Measurements from ENCODE around the gene MICAL3.

DNA sequence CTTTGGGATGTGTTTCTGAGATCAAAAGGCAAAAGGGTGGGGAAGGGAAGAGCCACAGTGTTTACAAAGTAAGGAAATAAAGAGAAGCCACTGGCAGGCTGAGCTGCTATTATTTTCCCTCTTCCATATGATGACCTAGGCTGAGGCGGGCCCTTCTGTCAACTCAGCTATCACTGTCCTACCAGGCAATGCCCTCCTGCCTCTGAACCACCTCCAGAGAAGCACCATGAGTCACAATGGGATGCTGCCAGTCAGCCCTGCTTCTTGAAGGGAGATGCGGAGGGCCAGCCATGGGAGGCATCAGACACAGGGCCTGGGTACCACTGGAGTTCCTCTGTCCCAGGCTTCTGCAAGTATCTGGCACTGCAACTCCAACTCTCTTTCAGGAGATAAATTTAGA, 142.2 kb downstream of the MICAL3 start:
- TF ChIP-seq POLR2A (IDR thresholded peaks at IDR 0.05): no peak
- TF ChIP-seq, protein P1, sequence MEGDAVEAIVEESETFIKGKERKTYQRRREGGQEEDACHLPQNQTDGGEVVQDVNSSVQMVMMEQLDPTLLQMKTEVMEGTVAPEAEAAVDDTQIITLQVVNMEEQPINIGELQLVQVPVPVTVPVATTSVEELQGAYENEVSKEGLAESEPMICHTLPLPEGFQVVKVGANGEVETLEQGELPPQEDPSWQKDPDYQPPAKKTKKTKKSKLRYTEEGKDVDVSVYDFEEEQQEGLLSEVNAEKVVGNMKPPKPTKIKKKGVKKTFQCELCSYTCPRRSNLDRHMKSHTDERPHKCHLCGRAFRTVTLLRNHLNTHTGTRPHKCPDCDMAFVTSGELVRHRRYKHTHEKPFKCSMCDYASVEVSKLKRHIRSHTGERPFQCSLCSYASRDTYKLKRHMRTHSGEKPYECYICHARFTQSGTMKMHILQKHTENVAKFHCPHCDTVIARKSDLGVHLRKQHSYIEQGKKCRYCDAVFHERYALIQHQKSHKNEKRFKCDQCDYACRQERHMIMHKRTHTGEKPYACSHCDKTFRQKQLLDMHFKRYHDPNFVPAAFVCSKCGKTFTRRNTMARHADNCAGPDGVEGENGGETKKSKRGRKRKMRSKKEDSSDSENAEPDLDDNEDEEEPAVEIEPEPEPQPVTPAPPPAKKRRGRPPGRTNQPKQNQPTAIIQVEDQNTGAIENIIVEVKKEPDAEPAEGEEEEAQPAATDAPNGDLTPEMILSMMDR (IDR thresholded peaks at IDR 0.05): no peak
- no peak for TF ChIP-seq POLR2AphosphoS5 (IDR thresholded peaks at IDR 0.05)
